Amniotic stem cell (primary cell): ENCODE results near the gene FLRT1.

Experiments used
- DNase-seq: peaks from one replicate; lab custom pipeline; 2025; lab: John Stamatoyannopoulos, UW

FLRT1 gene

DNA sequence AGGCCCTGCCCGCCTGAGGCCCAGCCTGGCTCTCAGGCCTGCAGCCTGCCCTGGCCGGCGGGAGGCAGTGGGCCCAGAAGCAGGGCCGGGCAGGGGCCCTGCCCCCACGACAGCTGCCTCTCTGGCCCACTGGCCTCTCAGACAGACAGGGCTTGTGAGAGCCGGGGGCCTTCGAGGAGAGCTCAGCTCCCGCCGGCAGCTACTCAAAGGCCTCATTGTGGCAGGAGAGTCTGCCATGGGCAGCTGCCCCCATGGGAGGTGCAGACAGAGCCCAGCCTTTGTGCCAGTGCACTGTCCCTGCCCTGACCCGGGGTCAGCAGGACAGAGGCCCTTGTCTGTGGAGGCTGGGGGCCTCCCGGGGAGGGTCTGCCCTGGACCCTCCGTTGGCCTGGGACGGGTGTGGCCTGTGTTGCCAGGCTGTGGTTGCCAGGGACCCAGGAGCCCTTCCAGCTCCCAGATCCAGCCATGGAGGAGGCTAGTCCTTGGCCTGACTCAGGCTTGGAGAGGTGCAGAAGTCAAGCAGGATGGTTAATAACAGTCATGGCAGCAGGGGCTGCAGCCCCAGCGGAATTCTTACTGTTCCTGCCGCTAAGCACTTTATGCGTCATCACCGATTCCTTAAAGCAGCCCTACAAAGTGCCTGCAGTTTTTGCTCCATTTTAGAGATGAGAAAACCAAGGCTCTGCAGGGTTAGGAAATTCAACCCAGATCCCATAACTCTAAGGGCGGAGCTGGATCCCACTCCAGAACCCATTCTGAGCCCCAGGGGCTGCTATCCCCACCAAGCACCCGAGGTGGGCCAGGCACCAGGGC is 12.5 kb downstream of the FLRT1 start:
- no peak for DNase-seq

DNA sequence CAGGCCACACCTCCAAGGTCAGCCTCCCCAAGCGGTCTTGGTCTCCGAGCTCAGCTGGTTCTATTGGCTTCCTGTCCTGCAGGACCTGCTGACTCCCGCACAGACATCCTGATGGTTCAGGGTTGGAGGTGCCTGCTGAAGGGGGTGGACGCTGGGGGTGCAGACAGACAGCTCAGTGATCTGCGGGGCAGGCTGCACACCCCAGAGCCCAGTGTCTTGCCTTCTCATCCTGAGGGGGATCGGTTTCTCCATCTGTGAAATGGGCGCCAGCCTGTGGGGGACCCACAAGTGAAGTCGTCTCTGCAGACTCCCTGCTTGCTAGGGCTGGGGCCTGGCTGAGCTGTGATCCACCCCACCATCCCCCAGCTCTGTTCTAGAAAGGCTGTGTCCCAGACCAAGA is 13.8 kb downstream of the FLRT1 start:
- no peak for DNase-seq

DNA sequence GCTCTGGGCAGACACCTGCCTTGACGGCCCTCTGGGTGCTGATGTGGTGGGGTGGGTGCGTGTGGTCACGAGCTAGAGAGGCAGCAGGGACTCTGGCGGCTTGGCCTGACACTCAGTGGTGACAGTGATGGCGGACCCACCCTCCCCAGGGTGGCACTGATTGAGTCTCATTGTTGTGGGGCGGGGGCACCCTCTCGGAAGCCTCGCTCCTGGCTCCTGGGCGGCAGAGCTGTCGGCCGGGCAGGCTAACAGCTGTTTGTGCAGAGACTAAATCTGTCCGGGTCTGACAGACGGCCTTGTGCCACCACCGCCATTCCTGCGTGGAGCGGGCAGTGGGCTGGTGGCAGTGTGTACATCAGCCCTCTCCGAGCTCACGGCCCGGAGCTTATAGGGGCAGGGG is 15.6 kb downstream of the FLRT1 start:
- DNase-seq, result no peak

DNA sequence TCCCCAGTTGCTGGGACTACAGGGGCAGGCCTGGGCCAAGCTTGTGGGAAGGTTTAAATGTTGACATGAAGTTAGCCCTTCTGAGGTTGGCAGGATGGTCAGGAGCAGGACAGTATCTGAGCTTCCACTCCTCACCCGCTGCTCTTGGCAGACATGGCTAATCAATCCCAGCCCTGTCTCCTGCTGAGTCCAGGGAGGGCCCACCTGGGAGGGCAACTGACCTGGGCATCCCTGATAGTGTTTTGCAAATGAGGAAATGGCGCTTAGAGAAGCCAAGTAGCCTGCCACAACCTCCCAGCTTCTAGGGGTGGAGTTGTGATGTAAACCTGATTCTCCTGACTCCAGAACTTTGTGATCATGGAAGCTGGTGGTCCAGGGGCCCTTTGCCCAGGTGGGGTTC is 16.7 kb downstream of the FLRT1 start:
- no peak for DNase-seq

DNA sequence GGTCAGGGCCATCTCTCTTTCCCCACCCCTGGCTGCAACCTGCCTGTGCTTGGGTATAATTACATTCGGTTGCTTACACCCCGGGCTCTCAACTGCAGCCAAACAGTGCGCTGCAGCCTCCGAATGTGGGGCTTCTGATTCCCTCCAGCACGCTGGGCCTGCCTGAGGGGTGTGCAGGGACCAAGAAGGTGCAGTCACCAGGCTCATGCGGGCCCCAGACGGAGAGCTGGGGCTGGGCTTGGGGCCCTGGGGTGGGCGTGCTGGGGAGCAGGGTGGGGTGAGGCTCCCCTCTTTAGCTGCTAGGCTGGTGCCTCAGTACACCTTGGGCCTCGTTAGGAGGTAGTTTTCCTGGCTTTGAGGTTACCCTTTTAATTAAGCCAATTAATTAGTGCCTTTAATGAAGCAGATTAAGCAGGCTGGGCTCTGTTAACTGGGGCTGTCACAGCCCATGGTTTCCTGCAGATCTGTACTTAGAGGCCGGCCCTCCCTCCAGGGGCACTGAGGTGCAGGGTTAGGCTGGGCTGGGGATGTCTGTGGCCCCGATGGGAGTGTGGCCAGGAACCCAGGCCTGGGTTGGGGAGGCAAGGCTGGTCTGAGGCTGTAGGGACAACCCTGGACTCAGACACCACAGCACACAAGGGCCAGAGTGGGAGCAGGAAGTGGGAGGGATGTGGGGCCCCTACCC is 17.3 kb downstream of the FLRT1 start:
- DNase-seq, result no peak

DNA sequence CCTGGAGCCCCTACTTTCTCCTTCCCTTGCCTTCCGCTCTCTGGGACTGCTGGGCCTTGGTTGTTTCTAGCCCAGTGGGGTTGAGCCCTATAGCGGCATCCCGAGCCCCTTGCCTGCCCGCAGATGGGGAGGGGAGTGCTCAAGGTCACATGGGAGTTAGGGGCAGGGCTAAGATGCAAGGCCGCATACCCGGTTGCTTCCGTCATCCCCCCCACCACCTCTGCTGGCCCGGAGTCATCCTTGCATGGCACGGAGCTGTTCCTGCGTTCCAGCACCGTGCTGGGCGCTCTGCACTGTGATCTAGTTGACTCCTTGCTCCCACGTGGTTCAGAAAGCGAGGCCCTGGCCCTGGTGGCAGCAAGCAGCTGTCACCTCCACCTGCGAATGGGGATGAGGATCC is 18.0 kb downstream of the FLRT1 start:
- no peak for DNase-seq

DNA sequence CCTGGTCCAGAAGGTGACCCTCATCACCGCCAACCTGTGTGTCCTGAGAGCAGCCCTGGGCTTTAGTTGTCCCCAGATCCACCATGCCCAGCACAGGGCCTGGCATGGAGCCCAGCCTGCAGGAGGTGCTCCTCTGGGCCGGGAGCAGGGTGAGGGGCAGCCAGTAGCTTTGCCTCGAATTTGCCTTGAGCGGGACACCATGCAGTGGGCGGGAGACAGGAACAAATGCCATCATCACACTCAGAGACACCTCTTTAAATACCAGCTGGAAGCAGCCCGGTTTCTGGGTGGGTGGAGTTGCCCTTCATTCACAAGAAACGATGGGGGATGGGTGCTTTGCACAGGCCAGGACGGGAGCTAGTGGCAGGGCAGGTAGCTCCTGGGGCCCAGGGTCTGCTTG is 19.3 kb downstream of the FLRT1 start:
- DNase-seq, result no peak

DNA sequence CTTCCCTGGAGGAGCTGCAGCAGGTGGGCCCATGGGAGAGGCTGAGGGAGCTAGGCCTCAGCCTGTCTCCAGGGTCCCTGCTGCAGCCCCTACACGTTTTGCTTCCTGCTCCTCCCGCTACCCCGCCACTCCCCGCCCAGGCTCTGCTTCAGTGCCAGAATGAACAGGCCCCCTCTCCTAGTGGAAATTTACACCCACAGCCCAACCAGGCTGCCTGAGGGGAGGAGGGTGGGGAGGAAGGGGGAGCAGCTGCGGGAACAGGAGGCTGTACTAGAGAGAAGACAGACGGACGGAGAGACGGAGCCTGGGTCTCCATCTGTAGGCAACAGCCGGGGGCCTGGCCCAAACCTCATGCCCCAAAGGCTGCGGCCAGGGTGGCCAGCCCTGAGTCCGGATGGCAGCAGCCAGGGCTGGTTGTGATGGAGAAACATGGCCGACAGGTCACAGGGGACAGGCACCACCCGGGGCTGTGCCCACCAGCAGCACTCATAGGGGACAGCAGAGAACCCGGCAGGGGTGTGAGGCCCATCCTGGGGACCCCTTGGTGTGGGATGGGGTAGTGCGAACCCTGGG is 20.6 kb downstream of the FLRT1 start:
- no peak for DNase-seq

DNA sequence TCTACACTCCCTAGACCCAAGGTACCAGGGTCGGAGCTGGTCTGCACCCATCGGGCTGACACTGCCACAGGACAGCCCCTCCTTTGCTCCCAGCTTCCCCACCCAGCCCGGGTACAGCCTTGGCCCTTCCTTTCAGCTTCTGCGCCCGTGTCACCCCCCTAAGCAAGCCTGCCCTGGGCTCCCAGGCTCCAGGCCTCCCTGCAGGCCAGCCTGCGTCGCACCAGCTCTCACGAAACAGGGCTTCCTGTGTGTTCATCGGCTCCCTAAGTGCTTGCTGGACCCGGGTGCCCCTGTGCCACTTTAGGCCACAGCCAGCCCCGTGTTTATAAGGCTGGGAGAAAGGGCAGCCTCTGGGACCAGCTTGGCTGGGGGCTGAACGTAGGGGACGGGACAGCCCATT is 21.1 kb downstream of the FLRT1 start:
- DNase-seq, result no peak

DNA sequence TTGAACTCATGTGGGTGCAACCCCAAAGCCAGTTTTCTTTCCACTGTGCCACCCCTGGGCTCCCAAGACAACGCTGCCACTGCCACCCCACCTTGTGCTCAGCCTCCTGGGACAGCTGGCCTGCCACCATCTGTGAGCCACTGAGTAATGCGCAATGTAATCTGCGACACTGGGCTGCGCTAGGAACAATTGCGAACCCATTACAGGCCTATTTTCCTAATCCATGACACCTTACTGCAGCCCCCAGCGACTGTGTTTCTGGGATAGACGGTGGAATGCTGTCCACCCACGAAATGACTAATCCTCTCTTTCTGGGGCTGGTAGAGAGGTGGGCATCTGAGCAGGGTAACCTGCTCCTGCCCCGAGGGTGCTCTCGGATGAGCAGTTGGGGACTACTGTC is 22.2 kb downstream of the FLRT1 start:
- no peak for DNase-seq

DNA sequence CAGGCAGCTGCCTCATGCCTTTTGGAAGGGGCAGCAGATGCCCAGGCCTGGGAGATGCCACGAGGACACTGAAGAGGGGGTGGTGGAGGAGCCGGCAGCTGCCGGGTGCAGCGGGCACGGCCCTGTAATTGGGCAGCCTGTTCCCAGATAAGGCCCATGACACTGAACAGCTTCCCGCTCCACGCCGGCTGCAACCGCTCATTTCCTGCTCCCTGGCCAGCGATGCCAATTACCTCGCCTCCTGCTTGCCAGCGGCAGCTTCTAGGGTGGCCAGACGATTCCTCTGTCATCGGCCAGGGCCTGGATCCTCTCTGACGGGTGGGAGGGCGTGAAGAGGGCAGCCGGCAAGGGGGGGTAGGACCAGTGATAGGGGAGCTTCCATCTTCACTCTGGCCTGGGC is 22.8 kb downstream of the FLRT1 start:
- no peak for DNase-seq

DNA sequence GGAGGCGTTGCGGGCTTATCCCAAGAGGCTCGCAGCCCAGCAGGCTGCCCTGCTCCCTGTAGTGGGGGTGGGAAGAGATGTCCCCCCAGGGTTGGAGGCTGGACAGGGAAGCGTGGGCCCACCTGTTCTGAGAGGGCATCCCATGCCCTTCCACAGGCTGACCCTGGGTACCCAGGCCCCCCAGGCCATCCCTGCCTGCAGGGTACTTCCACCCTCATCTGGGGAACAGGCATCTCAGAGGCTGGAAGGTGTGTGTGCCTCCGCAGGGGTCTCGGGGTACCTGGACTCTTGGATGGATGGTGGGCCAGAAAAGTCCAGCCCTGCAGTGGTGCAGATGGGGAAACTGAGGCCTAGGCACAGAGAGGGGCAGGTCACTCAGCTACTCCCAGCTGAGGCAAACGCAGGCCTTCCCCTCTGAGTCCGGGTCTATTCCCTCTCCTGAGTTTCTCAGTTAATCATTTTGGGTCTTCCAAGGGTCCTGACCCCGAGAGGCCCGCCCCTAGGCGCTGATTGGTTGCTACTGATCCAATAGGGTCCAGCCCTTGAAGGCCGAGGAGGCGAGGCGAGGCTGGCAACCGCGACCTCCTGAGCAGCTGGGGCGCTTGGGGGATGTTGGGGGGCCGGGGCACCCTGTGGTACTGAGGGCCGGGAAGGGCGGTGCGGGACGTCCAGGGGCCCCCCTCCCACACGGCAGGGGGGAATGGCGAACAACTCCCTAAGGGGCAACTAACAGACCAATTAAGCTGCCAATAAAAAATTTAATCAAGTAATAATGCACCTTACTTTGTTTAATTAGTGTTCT is 23.8 kb downstream of the FLRT1 start:
- no peak for DNase-seq

DNA sequence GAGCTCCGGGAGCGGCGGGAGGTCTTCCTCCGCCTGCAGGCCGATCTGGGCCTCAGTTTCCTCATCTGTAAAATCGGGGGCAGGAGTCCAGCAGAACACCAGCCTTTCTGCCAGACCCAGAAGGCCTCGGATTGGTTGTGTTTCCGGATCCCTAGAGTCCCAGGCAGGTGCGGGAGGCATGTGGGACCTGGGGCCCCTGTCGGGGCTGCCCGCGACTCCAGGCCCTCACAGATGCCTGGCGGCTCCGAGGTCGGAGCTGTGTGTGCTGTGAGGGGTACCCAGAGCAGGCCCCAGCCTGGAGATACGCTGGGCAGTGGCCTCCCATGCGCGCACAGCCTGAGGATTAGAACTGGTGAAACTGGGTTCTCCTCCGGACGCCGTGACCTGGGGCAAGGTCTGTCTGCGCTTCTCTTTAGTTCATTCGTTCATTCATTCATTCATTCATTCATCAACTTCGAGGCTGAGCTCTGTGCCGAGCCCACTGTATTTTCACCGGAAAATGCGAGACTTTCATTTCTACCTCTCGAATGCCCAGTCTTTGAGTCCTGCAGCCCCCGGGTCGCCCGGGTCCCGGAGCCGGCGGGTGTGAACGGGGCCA is 24.6 kb downstream of the FLRT1 start:
- DNase-seq, result no peak

DNA sequence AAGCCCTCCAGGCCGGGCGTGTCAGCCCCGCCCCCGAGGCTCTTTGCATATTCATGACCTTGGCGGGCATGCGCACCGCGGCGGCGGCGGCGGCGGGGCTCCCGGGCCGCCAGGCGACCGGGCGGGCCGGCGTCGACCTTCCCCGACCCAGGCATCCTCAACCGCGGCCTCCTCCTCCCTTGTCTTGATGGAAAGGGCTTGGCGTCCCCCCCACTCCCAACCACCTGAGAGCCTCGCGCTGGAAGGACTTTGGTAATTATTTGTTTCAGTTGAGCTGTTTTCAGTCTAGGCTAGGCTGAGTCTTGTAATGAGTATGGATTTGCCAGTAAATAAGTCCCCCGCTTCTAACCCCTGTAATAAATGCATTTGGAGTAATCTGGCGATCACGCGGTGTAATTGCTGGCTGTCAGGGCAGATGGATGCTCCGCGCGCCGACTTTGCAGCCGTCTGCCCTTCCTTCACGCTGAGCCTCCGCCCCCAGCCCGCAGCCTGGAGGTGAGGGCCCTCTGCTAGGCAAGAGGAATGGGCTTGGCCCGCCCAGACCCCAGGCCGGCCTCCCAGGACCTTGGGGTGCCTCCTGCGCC is 25.2 kb downstream of the FLRT1 start:
- no peak for DNase-seq

DNA sequence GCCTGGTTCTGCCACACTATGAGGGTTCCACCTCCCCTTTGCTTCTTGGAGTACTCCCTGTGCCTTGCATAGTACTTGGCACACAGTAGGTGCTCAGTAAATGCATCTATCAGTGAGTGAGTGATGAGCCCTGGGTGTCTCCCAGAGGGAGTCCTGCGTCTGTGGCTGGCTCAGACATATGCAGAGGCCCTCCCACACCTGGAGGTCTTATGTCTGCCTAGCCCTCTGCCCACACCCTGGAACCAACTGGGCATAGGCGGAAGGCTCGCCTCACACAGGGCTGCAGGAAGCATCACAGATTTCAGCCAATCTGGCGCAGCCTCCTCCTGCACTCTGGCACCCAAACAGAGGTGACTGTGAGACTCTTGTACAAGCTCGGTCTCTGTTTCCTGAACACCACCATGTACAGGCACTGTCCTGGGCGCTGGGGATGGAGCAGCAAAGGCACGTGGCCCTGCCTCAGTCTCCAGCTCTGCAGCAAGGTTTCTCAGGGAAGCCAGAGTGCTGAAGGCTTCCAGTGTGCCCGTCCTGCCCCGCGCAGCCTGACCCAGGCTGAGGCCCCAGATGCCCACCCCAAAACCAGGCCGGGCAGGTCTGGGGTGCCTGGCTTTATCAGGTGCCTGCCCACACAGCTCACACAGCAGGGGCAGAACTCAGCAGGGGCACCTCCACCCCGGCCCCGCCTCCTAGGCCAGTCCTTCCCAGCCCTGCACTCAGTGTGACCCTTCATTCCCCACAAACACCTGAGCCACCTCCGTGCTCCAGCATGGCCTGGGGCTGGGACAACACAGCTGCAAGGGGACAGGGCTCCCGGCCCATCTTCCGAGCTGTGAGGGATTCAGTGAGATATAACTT is 26.7 kb downstream of the FLRT1 start:
- no peak for DNase-seq

DNA sequence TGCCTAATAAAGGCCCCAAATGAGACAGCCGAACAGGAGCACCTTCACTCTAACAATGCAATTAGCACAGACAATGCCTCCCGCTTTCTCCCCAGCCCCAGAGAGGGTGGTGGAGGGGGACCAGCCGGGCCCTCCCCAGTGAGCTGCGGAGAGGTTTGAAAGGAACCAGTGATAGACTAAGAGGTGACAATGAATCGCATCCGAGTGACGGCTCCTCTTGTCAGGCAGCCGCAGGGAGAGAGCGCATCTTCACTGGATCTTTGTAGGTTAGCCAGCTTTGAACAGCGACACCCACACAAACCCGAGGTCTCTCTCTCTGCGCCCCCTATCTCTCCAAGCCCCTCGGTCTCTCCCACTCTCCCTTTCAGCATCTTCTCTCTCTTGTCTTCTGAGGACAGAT is 28.0 kb downstream of the FLRT1 start:
- DNase-seq, result no peak

DNA sequence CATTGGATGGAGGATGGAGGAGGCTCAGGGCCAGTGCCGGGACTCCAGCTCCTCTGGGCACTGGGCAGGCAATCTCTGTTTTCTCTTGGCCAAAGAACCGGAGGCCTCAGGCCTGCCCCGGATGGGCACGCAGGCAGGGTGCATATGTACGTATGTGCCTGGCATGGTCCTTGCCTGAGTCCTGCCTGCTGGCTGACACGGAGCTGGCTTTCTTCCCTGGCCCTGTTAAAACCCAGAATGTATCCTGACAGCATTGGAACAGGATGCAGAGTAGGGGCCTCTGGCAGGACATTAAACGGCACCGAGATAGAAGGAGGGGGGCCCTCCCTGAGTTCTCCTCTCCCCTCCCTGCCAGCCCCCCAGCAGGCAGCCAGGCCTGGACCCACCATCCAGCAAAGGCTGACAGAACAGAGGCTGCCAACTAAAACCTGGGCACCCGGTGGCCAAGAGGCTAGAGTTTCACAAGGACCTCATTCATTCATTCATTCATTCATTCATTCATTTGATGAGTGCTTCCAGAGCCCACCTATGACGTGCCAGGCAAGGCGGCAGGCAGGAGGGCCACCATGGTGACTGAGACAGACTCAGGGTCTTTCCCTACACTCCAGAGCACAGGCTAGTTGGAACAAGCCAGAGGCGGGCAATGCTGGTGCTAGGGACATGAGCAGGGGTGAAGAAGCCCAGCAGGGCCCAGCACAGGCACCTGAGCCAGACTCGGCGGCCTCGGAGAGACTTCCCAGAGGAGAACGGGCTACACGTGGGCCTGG is 28.8 kb downstream of the FLRT1 start:
- no peak for DNase-seq

DNA sequence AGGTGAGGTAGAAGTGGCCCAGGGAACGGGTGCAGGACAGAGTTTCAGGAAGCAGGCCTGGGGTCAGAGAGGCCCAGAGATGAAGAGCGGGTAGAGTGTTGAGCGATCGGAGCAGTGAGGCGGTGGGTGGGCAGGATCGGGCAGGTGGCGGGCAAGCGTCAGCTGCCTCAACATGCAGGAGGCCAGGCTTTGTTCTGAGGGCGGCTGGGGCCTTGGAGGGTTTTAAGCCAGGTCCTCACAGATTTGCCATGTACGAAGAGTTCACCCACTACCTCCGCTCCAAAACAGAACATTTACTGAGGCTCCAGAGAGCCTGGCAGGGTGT is 29.4 kb downstream of the FLRT1 start:
- DNase-seq, result no peak

DNA sequence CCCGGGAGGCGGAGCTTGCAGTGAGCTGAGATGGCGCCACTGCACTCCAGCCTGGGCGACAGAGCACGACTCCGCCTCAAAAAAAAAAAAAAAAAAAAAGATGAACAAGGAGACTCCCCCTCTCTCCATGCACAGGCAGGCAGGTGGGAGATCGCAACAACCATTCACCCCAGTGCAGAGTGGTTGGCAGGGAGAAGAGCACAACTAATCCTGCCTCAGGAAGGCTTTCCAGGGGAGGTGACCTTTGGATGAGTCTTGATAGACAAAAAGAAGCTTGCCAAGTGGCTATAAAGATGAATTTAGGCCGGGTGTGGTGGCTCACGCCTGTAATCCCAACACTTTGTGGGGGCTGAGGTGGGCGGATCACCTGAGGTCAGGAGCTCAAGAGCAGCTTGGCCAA is 30.0 kb downstream of the FLRT1 start:
- no peak for DNase-seq
